NCI-H510A (cell line): ENCODE data around the gene EHBP1.
A peak's percentile ranks its signal among the peaks of the same experiment; 100 is the strongest.
"Not testable (repeated sequence)": the region's sequence is repeated elsewhere in the genome, so short reads cannot be mapped to it uniquely, and the experiment has no call there.

Source experiments
- DNase-seq: peaks from one replicate; lab custom pipeline; 2025; lab: John Stamatoyannopoulos, UW

Gene EHBP1

GRCh38 chr2:63019686-63020085 is 314.2 kb downstream of the EHBP1 start:
- not testable (repeated sequence) for DNase-seq

GRCh38 chr2:63023444-63023843 is 317.9 kb downstream of the EHBP1 start:
- no peak for DNase-seq

- no peak for DNase-seq
These were observed 321.7 kb downstream of the EHBP1 start for GRCh38 chr2:63027220-63027619.

GRCh38 chr2:63029058-63029457 is 323.5 kb downstream of the EHBP1 start:
- DNase-seq = no peak

- DNase-seq = no peak
These were observed 329.0 kb downstream of the EHBP1 start for GRCh38 chr2:63034526-63034925.

GRCh38 chr2:63035169-63035568 is 329.7 kb downstream of the EHBP1 start:
- DNase-seq = no peak

- no peak for DNase-seq
These were observed 330.1 kb downstream of the EHBP1 start for GRCh38 chr2:63035660-63036059.

GRCh38 chr2:63038034-63038433 is 332.5 kb downstream of the EHBP1 start:
- DNase-seq = no peak

- no peak for DNase-seq
These were observed 335.1 kb downstream of the EHBP1 start for GRCh38 chr2:63040586-63040985.

- DNase-seq = no peak
These were observed 336.1 kb downstream of the EHBP1 start for GRCh38 chr2:63041592-63041991.

- no peak for DNase-seq
These were observed 339.1 kb downstream of the EHBP1 start for GRCh38 chr2:63044362-63045327.

GRCh38 chr2:63046552-63046951 is 341.0 kb downstream of the EHBP1 start:
- DNase-seq = no peak

- no peak for DNase-seq
These were observed 341.4 kb downstream of the EHBP1 start for GRCh38 chr2:63046961-63047320.

- DNase-seq = no peak
These were observed 342.1 kb downstream of the EHBP1 start for GRCh38 chr2:63047321-63048279.

GRCh38 chr2:63048367-63049171 is 343.1 kb downstream of the EHBP1 start:
- no peak for DNase-seq

- DNase-seq = no peak
These were observed 343.9 kb downstream of the EHBP1 start for GRCh38 chr2:63049211-63049969.

GRCh38 chr2:63049970-63050333 is 344.4 kb downstream of the EHBP1 start:
- no peak for DNase-seq

GRCh38 chr2:63050334-63051041 is 345.0 kb downstream of the EHBP1 start, which contains the start of gene OTX1:
OTX1 (plus strand) TSS chr2:63050830; CDS start chr2:63052991, 2,161 bp downstream.
- peak; percentile 92 for DNase-seq

GRCh38 chr2:63051042-63051794 is 345.7 kb downstream of the EHBP1 start:
- DNase-seq = no peak
